HL-60/S4 treated with retinoic acid at 250 ng/mL for 4 days and 3 days (cell line): ENCODE data around the gene DHX8.
"Not testable (repeated sequence)": the region's sequence is repeated elsewhere in the genome, so short reads cannot be mapped to it uniquely, and the experiment has no call there.

ENCODE experiments used
- in situ Hi-C: fragments of 300-500 bp; cut with MboI; formaldehyde crosslinking; loops from 2 replicates; pipeline ENCODE4 v1.7.0; 2022; ENCODE audit warnings: low sequenced_read_pairs

The DHX8 gene

GRCh38 chr17:43483674-43484551, at the start of gene DHX8:
TSS of gene DHX8 (plus strand) at chr17:43483975. CDS start at chr17:43484038, 63 bp downstream.
- in situ Hi-C loops: no loop called here

DNA sequence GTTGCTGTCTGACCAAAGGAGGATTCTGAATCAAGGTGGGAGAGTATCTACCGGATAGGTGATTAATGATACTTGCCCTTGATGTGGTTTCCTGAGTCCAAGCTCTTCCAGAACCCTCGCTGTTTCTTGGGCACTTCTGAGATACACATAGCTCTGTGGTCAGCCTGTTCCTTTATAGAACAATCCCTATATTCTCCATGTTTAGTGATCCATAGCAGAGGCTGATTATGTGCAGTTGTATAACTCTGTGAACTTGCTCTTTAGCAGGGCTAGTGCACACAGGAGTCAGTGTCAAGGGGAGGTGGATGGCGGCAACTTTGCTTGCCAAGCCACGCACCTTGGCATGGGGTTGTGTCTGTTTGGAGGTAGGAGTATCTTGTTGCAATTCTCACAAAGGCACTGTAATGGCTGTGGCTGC, 48.9 kb upstream of the DHX8 start:
- in situ Hi-C loops: no loop called here

GRCh38 chr17:43437756-43438155, 46.0 kb upstream of the DHX8 start:
- in situ Hi-C loops: no loop called here

- in situ Hi-C loops: no loop called here
These were observed 45.1 kb upstream of the DHX8 start for GRCh38 chr17:43438626-43439025.

- in situ Hi-C loops: no loop called here
These were observed 44.7 kb upstream of the DHX8 start for GRCh38 chr17:43439041-43439440.

GRCh38 chr17:43442711-43443110, 41.1 kb upstream of the DHX8 start:
- in situ Hi-C loops: no loop called here

DNA sequence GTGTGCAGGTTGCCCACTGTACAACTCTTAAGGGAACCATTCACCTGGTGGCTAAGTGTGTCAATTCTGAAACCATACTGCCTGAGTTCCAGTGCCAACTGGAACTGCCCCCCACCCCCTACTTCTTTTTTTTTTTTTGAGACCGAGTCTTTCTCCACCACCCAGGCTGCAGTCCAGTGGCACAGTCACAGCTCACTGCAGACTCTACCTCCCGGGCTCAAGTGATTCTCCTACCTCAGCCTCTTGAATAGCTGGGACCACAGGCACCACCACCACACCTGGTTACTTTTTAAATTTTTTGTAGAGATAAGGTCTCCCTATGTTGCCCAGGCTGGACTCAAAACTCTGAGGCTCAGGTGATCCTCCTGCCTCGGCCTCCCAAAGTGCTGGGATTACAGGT, 40.4 kb upstream of the DHX8 start:
- in situ Hi-C loops: no loop called here

DNA sequence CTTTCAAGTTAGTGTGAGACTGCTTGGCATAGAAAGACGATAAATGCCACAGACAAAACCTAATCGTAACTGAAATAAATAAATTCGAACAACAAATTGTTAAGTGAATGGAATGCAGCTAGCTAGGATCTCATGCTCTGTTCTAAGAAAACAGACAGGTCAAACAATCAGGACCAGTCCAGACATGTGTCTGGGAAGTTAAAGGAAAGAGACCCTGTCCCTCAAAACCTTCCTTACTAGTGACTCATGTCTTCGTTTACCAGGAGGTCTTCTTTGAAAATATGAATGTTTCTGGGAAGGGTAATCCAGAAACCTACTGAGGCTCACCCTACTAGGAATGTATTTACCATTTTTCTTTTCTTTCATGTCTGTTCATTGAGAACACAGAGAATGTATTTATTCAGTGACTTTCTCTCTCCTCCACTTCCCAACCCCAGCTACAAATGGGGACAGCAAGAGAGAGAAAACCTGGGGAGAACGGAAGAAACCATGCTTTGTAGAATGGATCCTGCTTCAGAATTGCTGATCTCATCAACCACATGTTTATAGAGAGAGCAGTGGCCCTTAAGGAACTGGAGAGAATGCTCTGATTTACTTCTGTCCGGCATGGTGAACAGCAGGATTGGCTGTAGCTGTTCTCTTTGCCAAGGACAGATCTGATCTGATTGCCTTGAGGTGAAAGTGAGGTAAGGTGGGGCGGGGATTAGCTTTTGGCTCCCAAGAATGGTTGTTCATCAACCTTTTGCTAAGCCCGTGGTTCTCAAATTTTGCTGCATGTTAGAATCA, 39.4 kb upstream of the DHX8 start:
- in situ Hi-C loops: no loop called here

DNA sequence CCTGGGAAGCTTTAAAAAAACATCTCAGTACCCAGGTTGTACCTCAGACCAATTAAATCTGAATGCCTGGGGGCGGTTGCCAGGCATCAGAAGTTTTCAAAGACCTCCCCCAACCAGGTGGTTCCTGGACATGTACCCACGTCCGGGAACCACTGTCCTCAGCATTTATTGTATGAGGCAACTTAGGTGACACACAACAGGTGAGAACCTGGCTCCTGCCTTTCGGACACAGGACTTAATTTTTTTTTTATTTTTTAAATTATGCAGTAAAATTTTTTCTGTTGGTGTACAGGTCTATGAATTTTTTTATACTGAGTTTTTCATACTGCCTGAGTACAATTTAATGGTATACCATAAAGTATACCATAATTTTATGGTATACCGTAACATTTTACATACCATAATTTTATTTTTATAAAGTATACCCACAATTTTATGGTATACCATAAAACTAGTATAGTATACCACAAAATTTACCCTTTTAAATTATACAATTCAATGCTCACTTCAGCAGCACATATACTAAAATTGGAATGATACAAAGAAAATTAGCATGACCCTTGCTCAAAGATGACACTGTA, 38.7 kb upstream of the DHX8 start:
- in situ Hi-C loops: no loop called here

DNA sequence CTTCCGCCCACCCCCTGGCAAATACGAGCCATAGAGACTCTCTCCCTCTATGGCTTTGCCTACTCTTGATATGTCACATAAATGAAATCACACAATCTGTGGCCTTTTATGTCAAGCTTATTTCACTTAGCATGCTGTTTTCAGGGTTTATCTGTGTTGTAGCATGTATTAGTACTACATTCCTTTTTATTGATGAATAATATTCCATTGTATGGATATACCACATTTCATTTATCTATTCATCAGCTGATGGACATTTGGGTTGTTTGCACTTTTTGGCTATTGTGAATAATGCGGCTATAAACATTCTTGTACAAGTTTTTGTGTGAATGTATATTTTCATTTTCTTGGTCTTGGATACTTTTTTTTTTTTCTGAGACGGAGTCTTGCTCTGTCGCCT, 37.0 kb upstream of the DHX8 start:
- in situ Hi-C loops: no loop called here

GRCh38 chr17:43448720-43449469, 34.9 kb upstream of the DHX8 start:
- in situ Hi-C loops: no loop called here

DNA sequence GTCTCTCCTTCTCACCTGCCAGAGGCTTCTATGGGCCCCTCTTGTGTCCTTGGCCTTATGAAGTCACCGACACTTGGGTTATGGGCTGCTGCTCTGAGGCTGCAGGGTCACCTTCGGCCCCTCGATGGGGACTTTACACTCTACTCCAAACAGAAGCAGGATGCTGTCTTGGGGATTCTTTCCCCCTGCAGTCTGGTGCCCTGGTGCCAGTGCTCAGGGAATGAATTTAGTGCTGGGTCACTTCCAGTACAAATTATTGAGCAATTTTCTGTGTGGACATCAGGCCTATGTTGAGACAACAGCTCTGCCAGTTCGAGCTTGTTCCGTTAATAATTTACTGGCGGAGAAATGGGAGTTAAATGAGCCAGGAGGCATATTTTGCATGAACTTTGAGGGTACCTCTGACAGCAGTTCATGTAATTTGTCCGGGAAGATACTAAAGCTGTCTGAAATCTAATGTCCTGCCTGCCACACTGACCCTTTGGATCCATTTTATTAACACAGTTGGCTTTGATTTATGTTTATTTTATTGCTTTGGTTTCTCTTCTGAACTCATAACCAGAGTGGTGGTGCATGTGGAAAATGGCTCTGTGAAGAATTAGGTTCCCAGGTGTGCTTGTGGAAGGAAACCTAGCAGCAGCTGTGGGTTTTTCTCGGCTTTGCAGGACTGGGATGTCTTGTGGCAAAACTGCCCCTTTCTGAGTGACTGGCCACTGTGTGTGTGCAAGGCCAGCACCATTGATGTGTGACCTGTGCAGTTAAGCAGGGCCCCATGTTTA, 34.1 kb upstream of the DHX8 start:
- in situ Hi-C loops: no loop called here

- in situ Hi-C loops: not testable (repeated sequence)
These were observed 33.0 kb upstream of the DHX8 start for GRCh38 chr17:43450791-43451190.

DNA sequence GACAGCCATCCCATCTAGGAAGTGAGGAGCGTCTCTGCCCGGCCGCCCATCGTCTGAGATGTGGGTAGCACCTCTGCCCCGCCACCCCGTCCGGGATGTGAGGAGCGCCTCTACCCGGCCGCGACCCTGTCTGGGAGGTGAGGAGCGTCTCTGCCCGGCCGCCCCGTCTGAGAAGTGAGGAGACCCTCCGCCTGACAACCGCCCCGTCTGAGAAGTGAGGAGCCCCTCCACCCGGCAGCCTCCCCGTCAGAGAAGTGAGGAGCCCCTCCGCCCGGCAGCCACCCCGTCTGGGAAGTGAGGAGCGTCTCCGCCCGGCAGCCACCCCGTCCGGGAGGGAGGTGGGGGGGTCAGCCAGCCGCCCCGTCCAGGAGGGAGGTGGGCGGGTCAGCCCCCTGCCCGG, 32.0 kb upstream of the DHX8 start:
- in situ Hi-C loops: not testable (repeated sequence)

GRCh38 chr17:43453331-43453812, 30.4 kb upstream of the DHX8 start:
- in situ Hi-C loops: no loop called here

GRCh38 chr17:43454868-43455267, 28.9 kb upstream of the DHX8 start:
- in situ Hi-C loops: no loop called here

- in situ Hi-C loops: no loop called here
These were observed 27.7 kb upstream of the DHX8 start for GRCh38 chr17:43456029-43456428.

DNA sequence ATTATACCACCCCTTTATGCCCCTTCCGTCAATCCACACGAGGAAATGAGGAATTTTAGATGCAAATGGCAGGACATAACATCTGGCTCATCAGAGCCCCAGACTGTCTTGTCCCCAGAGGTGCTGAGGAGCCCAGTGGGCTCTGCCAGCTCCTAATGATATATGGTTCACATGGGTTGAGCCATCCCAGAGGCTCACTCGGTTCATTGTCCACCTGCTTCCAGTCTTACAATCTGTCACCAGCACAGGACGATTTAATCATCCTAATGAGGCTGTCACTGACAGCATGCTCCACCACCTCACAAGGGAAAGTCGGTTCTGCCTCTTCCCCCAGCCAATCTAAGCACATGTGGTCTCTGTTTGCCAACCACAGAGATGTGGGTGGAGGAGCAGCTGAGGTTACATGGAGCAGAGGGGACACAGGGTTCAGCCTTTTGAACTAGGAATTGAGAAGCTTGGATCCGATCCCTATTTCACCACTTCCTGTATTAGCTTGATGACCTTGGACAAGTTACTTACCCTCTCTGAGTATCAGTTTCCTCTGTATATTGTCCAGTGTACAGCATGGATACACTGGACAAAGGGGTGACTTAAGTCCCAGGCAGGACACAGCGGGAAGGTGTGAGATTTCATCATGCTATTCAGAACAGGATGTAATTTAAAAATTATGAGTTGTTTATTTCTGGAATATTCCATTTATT, 27.0 kb upstream of the DHX8 start:
- in situ Hi-C loops: no loop called here

GRCh38 chr17:43457362-43457692, 26.4 kb upstream of the DHX8 start:
- in situ Hi-C loops: no loop called here

GRCh38 chr17:43459878-43460277, 23.9 kb upstream of the DHX8 start:
- in situ Hi-C loops: not testable (repeated sequence)
